ELR (cell line): Measurements from ENCODE around the gene PRICKLE4.

Experiments
- DNase-seq: peaks from one replicate; pipeline ENCODE4 v3.0.0-alpha.2; 2015; ENCODE audit warnings: low read depth

Gene PRICKLE4

DNA sequence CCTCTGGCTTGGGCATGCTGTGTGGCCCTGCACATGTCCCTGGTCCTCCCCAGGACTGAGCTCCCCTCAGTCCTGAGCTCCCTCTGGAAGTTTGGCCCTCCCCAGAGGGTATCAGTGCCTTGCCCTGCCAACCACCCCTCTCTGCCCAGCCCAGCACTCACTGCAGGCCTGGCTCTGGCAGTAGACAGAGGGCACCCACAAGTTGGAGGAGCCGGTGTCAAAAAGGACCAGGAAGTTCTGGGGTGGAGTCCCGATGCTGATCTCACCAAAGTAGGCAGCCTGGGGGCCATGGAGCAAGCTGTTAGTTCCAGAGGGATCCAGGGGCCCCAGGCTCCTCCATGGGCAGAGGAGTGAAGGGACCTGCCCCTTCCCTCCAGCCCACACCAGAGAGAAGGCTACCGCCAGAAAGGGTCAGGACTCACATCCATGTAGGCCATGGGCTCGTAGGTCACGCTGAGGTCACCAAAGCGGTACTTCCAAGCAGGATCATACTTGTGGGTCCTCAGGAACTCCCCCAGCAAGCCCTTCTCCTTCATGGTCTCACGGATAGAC lies 36.3 kb upstream of the PRICKLE4 start:
- DNase-seq: no peak

GRCh38 chr6:41746107-41746506 lies 34.5 kb upstream of the PRICKLE4 start:
- DNase-seq: no peak

- no peak for DNase-seq
Observed at GRCh38 chr6:41747256-41748101, 33.1 kb upstream of the PRICKLE4 start, which contains the start of gene PGC. TSS of gene PGC (minus strand) at chr6:41747397. CDS start at chr6:41747334, 63 bp downstream.

DNA sequence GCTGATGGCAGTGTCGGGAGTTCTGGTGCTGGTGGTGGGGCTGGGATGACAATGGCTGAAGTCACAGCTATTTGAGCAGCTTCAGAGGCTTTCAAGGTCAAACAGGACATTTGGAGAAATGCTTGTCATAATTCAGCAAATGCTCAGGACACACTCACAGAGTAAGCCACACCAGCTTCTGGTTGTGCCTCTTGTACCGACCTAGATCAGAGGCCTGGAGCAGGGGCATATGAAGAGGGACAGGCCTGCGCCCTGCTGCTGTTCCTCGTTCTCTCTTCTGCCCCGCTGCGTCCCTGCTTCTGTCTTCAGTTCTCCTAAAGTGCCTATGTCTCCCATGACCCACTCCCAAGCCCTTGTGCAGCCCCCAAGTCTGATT lies 32.5 kb upstream of the PRICKLE4 start:
- DNase-seq: no peak

- DNase-seq: no peak
Observed at GRCh38 chr6:41748542-41748941, 32.0 kb upstream of the PRICKLE4 start.

DNA sequence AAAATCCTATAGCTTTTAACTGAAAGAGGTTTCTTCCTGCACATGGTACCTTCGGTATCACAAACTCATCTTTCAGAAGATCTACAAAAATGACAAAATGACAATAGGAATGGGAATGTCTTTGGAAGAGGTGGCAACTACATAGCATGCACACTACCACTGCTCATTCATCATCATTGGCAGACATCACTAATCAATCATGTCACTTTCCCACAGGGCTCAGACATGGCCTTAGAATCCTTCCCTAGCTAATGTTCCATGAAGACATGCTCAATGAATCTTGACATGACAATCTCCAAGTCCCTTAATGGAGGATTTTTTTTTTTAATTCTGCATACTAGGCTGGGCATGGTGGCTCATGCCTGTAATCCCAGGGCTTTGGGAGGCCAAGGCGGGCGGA lies 30.2 kb upstream of the PRICKLE4 start:
- no peak for DNase-seq

DNA sequence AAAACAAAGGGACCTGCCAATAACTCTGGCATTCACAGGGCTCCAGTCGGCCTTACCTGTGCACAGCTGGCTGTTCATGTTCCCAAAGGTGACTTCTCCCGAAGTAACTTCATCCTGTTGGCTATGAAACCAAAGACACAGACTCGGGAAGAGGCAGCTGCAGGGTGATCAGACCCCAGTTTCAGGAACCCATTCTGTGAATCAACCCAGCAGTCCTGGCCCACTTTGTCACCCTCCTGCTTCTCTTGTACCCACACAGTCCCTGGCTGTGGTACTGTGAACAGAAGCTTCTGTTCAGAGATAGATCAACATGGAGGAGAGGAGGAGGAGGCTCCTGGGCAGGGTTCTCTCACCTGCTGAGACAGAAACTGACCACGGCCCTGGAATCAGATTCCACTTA lies 24.7 kb upstream of the PRICKLE4 start:
- no peak for DNase-seq

- no peak for DNase-seq
Observed at GRCh38 chr6:41756354-41756753, 24.2 kb upstream of the PRICKLE4 start.

DNA sequence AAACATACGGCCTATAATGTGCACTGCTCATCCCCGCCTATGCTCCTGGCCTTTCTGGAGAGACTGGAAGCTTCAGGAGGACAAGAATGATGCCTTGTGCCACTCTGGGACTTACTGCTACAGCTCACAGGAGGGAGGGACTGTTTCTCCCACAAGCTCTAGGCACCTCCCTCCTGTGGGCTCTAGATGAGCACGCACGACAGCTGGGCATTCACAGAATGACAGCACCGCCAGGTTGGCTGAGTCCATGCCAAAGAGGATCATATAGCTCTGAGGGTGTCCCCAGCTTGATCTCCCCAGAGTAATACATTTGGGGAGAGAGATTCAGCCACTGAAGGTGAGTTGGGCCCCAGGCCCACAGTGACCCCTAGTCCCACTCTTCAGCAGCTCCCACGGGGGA lies 23.3 kb upstream of the PRICKLE4 start:
- DNase-seq: no peak

DNA sequence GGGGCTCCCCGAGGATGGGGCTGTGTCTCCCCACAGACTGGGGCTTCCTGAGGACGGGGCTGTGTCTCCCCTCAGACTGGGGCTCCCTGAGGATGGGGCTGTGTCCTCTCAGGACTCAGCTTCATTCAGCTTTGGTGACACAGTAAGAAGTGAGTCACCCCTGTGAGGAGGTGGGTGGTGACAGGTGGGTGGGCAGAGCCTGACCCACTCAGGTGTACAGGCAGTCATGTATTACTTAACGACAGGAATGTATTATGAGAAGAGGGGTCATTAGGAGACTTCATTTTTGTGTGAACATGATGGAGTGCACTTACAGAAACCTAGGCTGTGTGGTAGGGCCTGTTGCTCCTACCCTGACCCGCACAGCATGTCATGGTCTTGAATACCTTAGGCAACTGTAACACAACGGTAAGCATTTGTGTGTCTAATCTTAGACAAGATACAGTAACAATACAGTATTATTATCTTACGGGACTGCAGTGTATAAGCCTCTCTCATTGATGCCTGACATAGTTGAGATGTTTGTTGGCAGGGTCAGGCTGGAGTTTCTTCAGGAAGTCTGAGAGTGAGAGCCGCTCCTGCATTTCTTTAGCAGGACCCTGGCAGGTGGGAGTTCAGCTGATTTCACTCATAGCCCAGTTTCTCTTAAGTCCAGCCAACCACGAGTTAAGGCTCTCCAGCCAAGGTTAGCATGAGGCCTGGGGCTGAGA lies 22.5 kb upstream of the PRICKLE4 start:
- no peak for DNase-seq

- no peak for DNase-seq
Observed at GRCh38 chr6:41758641-41759035, 21.9 kb upstream of the PRICKLE4 start.

DNA sequence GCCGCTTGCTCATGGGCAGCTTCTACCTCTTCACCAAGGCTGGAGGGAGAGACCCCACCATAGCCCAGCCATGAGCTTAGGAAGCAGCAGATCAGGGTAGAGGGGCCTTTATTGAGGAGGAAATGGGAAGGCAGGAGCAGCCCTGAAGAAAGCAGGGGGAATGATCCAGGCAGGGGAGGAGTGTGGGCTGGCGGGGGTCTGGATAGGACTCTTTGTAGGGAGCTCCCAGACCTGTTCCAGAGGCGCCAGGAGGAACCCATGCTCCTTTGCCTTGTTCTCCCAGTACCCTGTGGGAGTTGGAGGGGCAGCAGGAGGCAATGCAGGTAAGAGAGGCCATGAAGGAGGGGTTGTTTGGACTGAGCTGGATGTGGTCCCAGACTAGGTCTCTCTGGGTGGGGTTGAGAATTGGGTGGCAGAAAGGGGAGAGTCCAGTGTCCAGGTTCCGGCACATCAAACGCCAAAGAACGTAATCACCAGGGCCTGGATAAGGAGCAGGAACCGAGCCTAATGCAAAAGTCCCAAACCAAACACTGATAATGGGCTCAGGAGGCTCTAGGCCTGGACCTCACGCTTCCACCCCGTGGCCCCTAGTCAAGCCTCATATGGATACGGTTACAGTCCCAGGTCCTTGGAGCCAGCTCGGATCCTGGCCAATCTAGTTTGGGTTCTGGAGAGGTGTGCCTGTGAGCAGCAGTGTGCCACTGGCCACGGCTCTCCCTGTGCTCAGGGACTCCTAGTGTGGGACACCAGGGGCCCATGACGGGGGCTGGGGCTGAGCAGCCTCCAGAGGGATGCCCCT lies 21.3 kb upstream of the PRICKLE4 start:
- DNase-seq: no peak

- no peak for DNase-seq
Observed at GRCh38 chr6:41759905-41760579, 20.5 kb upstream of the PRICKLE4 start.

- DNase-seq: no peak
Observed at GRCh38 chr6:41763470-41763869, 17.1 kb upstream of the PRICKLE4 start.

DNA sequence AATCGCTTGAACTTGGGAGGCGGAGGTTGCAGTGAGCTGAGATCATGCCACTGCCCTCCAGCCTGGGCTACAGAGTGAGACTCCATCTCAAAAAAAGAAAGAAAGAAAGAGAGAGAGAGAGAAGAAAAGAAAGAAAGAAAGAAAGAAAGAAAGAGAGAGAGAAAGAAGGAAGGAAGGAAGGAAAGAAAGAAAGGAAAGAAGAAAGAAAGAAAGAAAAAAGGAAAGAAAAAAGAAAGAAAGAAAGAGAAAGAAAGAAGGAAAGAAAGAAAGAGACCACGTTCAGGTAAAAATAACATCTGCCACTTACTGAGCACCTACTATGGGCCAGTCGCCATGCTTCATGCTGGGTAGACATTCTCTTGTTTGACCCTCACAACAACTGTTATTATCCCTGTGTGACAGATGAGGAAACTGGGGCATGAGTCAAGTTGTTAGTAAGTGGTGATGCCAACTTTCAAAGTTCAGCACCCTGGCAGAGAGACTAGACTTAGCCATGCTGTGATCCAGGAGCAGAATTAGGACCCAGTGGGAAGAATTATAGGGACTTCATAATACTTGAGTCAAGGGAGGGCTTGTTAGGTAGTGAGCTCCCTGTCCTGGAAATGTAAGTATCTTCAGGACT lies 14.4 kb upstream of the PRICKLE4 start:
- DNase-seq: peak; percentile 42

DNA sequence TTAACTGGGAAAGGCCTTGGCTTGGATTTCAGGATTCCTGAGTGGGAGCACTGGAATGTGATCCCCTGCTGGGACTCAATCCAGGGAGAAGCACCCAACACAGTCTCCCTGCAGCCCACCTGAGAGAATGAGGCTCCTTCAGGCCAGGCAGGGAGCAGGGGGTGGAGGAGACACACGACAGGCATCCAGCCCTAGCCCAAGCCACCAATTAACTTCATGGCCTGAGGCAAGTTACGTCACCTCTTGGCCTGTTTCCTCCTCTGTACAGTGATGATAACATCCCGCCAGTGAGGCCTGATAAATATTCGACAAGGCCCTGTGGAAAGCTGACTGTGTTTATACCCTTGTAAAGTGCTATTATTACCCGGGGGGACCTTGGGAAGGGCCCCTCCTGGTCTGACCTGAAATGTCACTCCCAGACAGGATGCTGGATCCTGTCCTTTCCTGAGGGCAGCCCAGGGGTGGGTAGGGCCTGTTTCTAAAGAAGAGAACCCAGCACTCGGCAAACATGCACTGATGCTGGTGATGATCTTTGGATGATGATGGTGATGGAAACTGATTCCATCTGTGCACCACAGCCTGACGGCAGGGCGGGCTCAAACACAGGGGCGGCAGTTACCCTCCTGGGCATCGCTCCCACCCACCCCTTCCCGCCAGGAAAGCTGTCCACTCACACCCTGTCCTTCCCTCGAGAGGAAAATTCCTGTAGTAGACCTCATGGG lies 13.3 kb upstream of the PRICKLE4 start:
- DNase-seq: peak; percentile 95

- no peak for DNase-seq
Observed at GRCh38 chr6:41768545-41769308, 11.9 kb upstream of the PRICKLE4 start.

DNA sequence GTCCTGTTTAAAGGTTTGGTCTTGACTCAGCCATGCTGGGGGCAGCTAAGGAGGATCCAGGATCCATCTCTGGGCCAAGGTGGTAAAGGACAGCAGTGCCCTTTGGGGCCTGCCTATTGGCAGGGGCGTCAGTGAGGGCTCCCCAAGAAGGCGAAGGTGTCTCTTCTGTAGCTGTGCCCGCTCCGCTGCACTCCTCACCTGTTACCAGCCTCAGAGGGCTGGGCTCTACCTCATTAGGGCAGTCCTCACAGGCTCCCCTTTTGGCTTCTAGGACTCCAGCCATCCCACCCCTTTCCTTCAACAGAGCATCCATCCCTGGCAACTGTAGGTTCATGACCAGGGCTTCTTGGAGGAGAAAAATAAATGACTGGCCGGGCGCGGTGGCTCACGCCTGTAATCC lies 11.2 kb upstream of the PRICKLE4 start:
- DNase-seq: no peak

DNA sequence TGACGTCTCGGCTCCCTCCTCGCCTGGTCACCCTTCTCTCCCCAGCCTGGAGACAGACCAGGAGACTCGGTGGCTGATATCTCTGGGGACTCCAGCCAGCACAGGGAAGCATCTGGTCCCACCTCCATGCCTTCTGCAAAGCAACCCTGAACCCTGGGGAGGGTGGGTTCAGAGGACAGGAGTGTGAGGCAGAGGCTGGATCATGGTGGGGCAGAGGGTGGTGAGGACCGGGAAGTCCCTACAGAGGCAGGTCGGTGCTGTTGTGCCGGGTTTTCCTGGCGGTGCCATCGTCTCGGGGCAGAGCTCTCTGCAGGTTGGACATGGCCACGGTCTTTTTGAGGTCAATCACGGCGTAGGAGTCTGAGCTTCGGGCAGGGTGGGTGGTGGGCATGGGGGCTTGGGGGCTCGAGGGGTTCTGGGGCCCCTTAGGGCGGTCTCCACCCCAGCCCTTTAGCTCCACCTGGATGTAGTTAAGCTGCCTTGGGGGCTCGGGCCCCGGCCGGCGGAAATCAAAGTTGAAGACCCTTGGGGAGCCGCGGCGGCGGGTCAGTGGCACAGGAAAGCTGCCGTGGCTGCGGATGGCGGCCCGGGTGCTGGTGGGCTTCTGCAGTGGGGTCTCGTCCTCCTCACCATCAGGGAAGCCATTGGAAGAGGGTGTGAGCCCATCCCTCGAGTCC lies 10.1 kb upstream of the PRICKLE4 start:
- no peak for DNase-seq
